GM18868 (cell line): ENCODE measurements around the gene MMD.
"Not testable (repeated sequence)": the region's sequence is repeated elsewhere in the genome, so short reads cannot be mapped to it uniquely, and the experiment has no call there.

Source experiments
- ATAC-seq: cut with Tn5 transposase; IDR thresholded peaks from one replicate; pipeline ENCODE4 v1.9.1; 2021; ENCODE audit warnings: mild to moderate bottlenecking, moderate library complexity; ENCODE audit not compliant: unreplicated experiment

The MMD gene

GRCh38 chr17:55444471-55445441 is 23.1 kb upstream of the MMD start:
- peak; percentile 67 for ATAC-seq

- no peak for ATAC-seq
These were observed 22.3 kb upstream of the MMD start for GRCh38 chr17:55443904-55444303.

- no peak for ATAC-seq
These were observed 21.5 kb upstream of the MMD start for GRCh38 chr17:55442953-55443683.

GRCh38 chr17:55442462-55442861 is 20.8 kb upstream of the MMD start:
- ATAC-seq = no peak

- ATAC-seq = peak; percentile 36
These were observed 19.9 kb upstream of the MMD start for GRCh38 chr17:55441544-55441943.

- no peak for ATAC-seq
These were observed 18.8 kb upstream of the MMD start for GRCh38 chr17:55440391-55440790.

GRCh38 chr17:55437159-55437605 is 15.5 kb upstream of the MMD start:
- ATAC-seq = peak; percentile 55

GRCh38 chr17:55436224-55437158 is 14.9 kb upstream of the MMD start:
- peak; percentile 18 for ATAC-seq

GRCh38 chr17:55435408-55435807 is 13.8 kb upstream of the MMD start:
- no peak for ATAC-seq

GRCh38 chr17:55434721-55435120 is 13.1 kb upstream of the MMD start:
- ATAC-seq = no peak

GRCh38 chr17:55433629-55434422 is 12.2 kb upstream of the MMD start:
- ATAC-seq = no peak

- ATAC-seq = no peak
These were observed 11.5 kb upstream of the MMD start for GRCh38 chr17:55433029-55433628.

- no peak for ATAC-seq
These were observed 10.9 kb upstream of the MMD start for GRCh38 chr17:55432358-55433028.

GRCh38 chr17:55431914-55432313 is 10.3 kb upstream of the MMD start:
- not testable (repeated sequence) for ATAC-seq

- no peak for ATAC-seq
These were observed 9.1 kb upstream of the MMD start for GRCh38 chr17:55430541-55431288.

GRCh38 chr17:55427587-55427882 is 5.9 kb upstream of the MMD start:
- peak; percentile 32 for ATAC-seq

- ATAC-seq = peak; percentile 68
These were observed 5.4 kb upstream of the MMD start for GRCh38 chr17:55426851-55427586.
